HepG2 (cell line): ENCODE results near the gene GLCE. TPM values are rescaled to one million over a fixed set of nuclear protein-coding genes. Genes with fewer than 3 reads are reported as not detected.

ENCODE experiments used
- ATAD3A ChIP-seq: sonication (generic); formaldehyde crosslinking; IDR thresholded peaks from 2 replicates; pipeline ENCODE4 v1.4.0; 2020; ENCODE audit warnings: missing genetic modification reagents
- EHMT2 ChIP-seq: fragments of 200-600 bp; sonication (generic); IDR thresholded peaks from 2 replicates; pipeline ENCODE4 v1.7.0; 2017; ENCODE audit warnings: antibody characterized with exemption, low read depth, low read length, borderline replicate concordance
- FOXO1 ChIP-seq: sonication (generic); formaldehyde crosslinking; IDR thresholded peaks from 2 replicates; pipeline ENCODE4 v1.4.0; 2020; ENCODE audit warnings: missing genetic modification reagents
- HNRNPLL ChIP-seq: fragments of 200-400 bp; formaldehyde crosslinking; IDR thresholded peaks from 2 replicates; pipeline ENCODE4 v1.6.1; 2017; ENCODE audit warnings: mild to moderate bottlenecking, low read depth, low read length; ENCODE audit not compliant: poor library complexity, severe bottlenecking
- IRF2 ChIP-seq: IDR thresholded peaks from 2 replicates; pipeline ENCODE4 v1.6.1; 2018; ENCODE audit warnings: missing genetic modification reagents, missing compliant biosample characterization
- MAFF ChIP-seq: IDR thresholded peaks from 2 replicates; pipeline ENCODE4 v1.6.1; 2011; ENCODE audit warnings: low read depth, low read length, improper control_type of control experiment
- MAZ ChIP-seq, 2 experiments: sonication (generic) in 1 of 2; formaldehyde crosslinking in 1 of 2; IDR thresholded peaks; 2 replicates each; pipeline versions ENCODE4 v1.5.0 to v1.6.1; 2012 to 2020; ENCODE audit warnings: low read depth in 2 of 2, mild to moderate bottlenecking in 2 of 2, borderline replicate concordance in 1 of 2, improper control_type of control experiment in 1 of 2, low read length in 1 of 2, missing genetic modification reagents in 1 of 2, moderate library complexity in 1 of 2
- NFE2L2 ChIP-seq: fragments of 150-350 bp; IDR thresholded peaks from 2 replicates; pipeline ENCODE4 v1.6.1; 2014; ENCODE audit warnings: low read length
- NR2C2 ChIP-seq: sonication (generic); formaldehyde crosslinking; IDR thresholded peaks from 2 replicates; pipeline ENCODE4 v1.4.0; 2020; ENCODE audit warnings: missing genetic modification reagents, mild to moderate bottlenecking, moderate library complexity, borderline replicate concordance
- NRL ChIP-seq: sonication (generic); formaldehyde crosslinking; IDR thresholded peaks from 2 replicates; pipeline ENCODE4 v1.5.0; 2020; ENCODE audit warnings: missing genetic modification reagents, mild to moderate bottlenecking, moderate library complexity, borderline replicate concordance
- TCF7 ChIP-seq: sonication (generic); IDR thresholded peaks from 2 replicates; pipeline ENCODE4 v1.6.1; 2016; ENCODE audit warnings: antibody characterized with exemption, low read depth
- U2AF2 ChIP-seq: fragments of 200-400 bp; formaldehyde crosslinking; IDR thresholded peaks from 2 replicates; pipeline ENCODE4 v1.6.1; 2017; ENCODE audit warnings: low read depth, mild to moderate bottlenecking, low read length
- ZBTB38 ChIP-seq: sonication (generic); formaldehyde crosslinking; IDR thresholded peaks from 2 replicates; pipeline ENCODE4 v1.5.1; 2020; ENCODE audit warnings: mild to moderate bottlenecking, missing genetic modification reagents
- ZBTB7B ChIP-seq: sonication (generic); formaldehyde crosslinking; IDR thresholded peaks from 2 replicates; pipeline ENCODE4 v1.4.0; 2020; ENCODE audit warnings: missing genetic modification reagents
- ZNF136 ChIP-seq: sonication (generic); formaldehyde crosslinking; IDR thresholded peaks from 2 replicates; pipeline ENCODE4 v1.8.1; 2022; ENCODE audit warnings: low read depth, mild to moderate bottlenecking, moderate library complexity, missing genetic modification reagents
- ZNF331 ChIP-seq: sonication (generic); formaldehyde crosslinking; IDR thresholded peaks from 2 replicates; pipeline ENCODE4 v1.4.0; 2020; ENCODE audit warnings: missing genetic modification reagents
- ZNF335 ChIP-seq: sonication (generic); formaldehyde crosslinking; IDR thresholded peaks from 2 replicates; pipeline ENCODE4 v1.4.0; 2020; ENCODE audit warnings: missing genetic modification reagents
- ZNF446 ChIP-seq: sonication (generic); formaldehyde crosslinking; IDR thresholded peaks from 2 replicates; pipeline ENCODE4 v1.5.0; 2020; ENCODE audit warnings: mild to moderate bottlenecking, missing genetic modification reagents
- ZNF563 ChIP-seq: sonication (generic); formaldehyde crosslinking; IDR thresholded peaks from 2 replicates; pipeline ENCODE4 v1.8.0; 2022; ENCODE audit warnings: mild to moderate bottlenecking, moderate library complexity, missing genetic modification reagents
- ZNF782 ChIP-seq: sonication (generic); formaldehyde crosslinking; IDR thresholded peaks from 2 replicates; pipeline ENCODE4 v1.4.0; 2020; ENCODE audit warnings: missing genetic modification reagents, mild to moderate bottlenecking, borderline replicate concordance
- polyA plus RNA-seq, 8 experiments: library from polyadenylated mRNA; depleted of rRNA in 3 of 8; stranded (reverse) in 7 of 8; unstranded in 1 of 8; fragments of >200 nt; fragmentation: Illumina TruSeq in 4 of 8; extraction: Trizol in 4 of 8; gene quantifications; 2 replicates each; pipeline versions ENCODE4 v1.2.1 to v1.2.3, GENCODE V29; 2011 to 2016; ENCODE audit warnings: low read depth in 4 of 8, missing spikeins in 1 of 8, mixed read lengths in 1 of 8; ENCODE audit not compliant: insufficient read depth in 1 of 8
- total RNA-seq, 5 experiments: library from RNA; depleted of rRNA; stranded (reverse); fragments of >200 nt; fragmentation: Illumina TruSeq; extraction: Trizol; gene quantifications; 2 replicates each; pipeline ENCODE4 v1.2.3, GENCODE V29; 2016; ENCODE audit warnings: low read depth in 1 of 5
- TF ChIP-seq, protein P1 (sequence below): IDR thresholded peaks from 2 replicates; pipeline ENCODE4 v1.6.1; 2016
- TF ChIP-seq, protein P2 (sequence below): sonication (generic); formaldehyde crosslinking; IDR thresholded peaks from 2 replicates; pipeline ENCODE4 v1.8.1; 2023; ENCODE audit warnings: mild to moderate bottlenecking, moderate library complexity, missing genetic modification reagents
- TF ChIP-seq, protein P3 (sequence below): sonication (generic); formaldehyde crosslinking; IDR thresholded peaks from 2 replicates; pipeline ENCODE4 v1.5.0; 2020; ENCODE audit warnings: mild to moderate bottlenecking, missing genetic modification reagents, borderline replicate concordance

GLCE gene
- total and polyA plus RNA-seq, 2 of the 13 experiments (the other 11 are each of a cell fraction or from before 2014, with no cell fraction given): 12.9 to 23.4 TPM

DNA sequence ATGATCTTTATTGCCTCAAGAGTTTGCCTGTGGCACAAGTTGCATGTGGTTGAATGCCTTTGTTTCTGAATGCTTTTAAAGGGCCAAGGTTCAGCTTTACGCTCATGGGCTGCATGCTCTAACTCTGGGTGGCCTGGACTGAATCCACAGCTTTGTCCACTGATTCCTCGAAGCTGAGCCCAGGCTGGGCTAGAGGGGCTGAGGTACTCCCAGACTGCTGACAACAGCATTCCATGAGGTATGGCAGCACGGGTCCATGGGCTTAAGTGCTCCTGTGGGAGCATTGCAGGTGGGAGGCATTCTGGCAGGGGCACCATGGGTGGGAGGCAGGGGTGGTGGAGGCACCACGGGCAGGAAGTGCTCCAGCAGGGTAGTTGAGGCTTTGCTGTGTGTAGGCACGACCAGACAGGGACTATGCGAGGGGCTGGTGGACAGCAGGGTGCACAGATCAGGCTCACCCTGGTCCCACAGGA lies 61.6 kb downstream of the GLCE start (continued):
- no peak for TF ChIP-seq ZNF335
- TF ChIP-seq HNRNPLL: no peak
- peak; percentile 20; the same call in 1 of the 2 replicates for TF ChIP-seq ZNF563 (CRISPR knock-in tag)
- peak; percentile 57; the same call in 1 of the 2 replicates for TF ChIP-seq FOXO1 (CRISPR knock-in tag)
- no peak for TF ChIP-seq NFE2L2
- TF ChIP-seq IRF2 (CRISPR knock-in tag): peak; percentile 66; the same call in 1 of the 2 replicates
- TF ChIP-seq ZBTB7B (CRISPR knock-in tag): no peak
- peak; percentile 65; the same call in 1 of the 2 replicates for TF ChIP-seq NRL (CRISPR knock-in tag)
- TF ChIP-seq ZNF136 (CRISPR knock-in tag): no peak
- TF ChIP-seq ZNF782 (CRISPR knock-in tag): no peak
- TF ChIP-seq ZNF331 (CRISPR knock-in tag): 0 out of 2 replicates have a peak, but pooled peaks have one; percentile 76
- TF ChIP-seq EHMT2: no peak
- TF ChIP-seq MAFF: 0 out of 2 replicates have a peak, but pooled peaks have one; percentile 24
- TF ChIP-seq, protein P1, sequence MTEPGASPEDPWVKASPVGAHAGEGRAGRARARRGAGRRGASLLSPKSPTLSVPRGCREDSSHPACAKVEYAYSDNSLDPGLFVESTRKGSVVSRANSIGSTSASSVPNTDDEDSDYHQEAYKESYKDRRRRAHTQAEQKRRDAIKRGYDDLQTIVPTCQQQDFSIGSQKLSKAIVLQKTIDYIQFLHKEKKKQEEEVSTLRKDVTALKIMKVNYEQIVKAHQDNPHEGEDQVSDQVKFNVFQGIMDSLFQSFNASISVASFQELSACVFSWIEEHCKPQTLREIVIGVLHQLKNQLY (CRISPR knock-in tag): peak; percentile 46; the same call in 1 of the 2 replicates
- TF ChIP-seq NR2C2 (CRISPR knock-in tag): no peak
- TF ChIP-seq, protein P2, sequence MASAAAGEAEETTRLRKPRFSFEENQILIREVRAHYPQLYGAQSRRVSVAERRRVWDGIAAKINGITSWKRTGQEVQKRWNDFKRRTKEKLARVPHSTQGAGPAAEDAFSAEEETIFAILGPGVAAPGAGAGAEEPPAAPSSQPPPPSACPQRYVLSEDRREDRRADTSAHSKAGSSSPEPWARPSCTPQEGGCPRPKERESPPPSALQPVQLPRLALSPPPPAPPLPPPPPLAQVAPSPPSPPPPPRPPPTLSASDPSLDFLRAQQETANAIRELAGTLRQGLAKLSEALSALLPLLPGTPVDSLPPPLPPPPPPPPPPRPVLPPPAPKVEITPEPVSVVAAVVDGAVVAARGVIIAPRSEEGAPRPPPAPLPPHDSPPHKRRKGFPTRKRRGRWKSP (CRISPR knock-in tag): no peak
- TF ChIP-seq ZNF446 (CRISPR knock-in tag): no peak
- TF ChIP-seq ZBTB38 (CRISPR knock-in tag): no peak
- no peak for TF ChIP-seq ATAD3A (CRISPR knock-in tag)
- TF ChIP-seq TCF7: peak; percentile 43; the same call in 1 of the 2 replicates
- TF ChIP-seq, protein P3, sequence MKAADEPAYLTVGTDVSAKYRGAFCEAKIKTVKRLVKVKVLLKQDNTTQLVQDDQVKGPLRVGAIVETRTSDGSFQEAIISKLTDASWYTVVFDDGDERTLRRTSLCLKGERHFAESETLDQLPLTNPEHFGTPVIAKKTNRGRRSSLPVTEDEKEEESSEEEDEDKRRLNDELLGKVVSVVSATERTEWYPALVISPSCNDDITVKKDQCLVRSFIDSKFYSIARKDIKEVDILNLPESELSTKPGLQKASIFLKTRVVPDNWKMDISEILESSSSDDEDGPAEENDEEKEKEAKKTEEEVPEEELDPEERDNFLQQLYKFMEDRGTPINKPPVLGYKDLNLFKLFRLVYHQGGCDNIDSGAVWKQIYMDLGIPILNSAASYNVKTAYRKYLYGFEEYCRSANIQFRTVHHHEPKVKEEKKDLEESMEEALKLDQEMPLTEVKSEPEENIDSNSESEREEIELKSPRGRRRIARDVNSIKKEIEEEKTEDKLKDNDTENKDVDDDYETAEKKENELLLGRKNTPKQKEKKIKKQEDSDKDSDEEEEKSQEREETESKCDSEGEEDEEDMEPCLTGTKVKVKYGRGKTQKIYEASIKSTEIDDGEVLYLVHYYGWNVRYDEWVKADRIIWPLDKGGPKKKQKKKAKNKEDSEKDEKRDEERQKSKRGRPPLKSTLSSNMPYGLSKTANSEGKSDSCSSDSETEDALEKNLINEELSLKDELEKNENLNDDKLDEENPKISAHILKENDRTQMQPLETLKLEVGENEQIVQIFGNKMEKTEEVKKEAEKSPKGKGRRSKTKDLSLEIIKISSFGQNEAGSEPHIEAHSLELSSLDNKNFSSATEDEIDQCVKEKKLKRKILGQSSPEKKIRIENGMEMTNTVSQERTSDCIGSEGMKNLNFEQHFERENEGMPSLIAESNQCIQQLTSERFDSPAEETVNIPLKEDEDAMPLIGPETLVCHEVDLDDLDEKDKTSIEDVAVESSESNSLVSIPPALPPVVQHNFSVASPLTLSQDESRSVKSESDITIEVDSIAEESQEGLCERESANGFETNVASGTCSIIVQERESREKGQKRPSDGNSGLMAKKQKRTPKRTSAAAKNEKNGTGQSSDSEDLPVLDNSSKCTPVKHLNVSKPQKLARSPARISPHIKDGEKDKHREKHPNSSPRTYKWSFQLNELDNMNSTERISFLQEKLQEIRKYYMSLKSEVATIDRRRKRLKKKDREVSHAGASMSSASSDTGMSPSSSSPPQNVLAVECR (CRISPR knock-in tag): peak; percentile 14; the same call in 1 of the 2 replicates
- TF ChIP-seq U2AF2: no peak
- no peak for TF ChIP-seq MAZ (IDR thresholded peaks at IDR 0.05; ENCODE audit: borderline replicate concordance, low read depth, low read length)
- no peak for TF ChIP-seq MAZ (CRISPR knock-in tag; IDR thresholded peaks at IDR 0.05; ENCODE audit: low read depth)
